ENCODE data around the gene ACTR6.

DNA sequence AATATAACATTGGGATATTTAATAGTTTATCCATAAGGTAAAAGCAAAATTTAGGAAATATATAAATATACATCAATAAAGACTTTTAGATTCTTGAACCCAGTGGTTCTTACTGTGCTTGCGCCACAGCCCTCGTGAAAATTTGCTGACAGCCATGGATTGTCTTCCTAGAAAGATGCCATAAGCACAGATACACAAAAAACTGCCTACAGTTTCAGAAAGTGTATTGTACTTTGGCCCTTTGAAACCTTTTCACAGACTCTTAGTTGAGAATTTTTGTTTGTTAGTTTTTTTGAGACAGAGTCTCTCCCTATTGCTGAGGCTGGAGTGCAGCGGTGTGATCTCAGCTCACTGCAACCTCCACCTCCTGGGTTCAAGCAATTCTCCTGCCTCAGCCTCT lies 38.2 kb downstream of the ACTR6 start:
- TF ChIP-seq, protein P1, sequence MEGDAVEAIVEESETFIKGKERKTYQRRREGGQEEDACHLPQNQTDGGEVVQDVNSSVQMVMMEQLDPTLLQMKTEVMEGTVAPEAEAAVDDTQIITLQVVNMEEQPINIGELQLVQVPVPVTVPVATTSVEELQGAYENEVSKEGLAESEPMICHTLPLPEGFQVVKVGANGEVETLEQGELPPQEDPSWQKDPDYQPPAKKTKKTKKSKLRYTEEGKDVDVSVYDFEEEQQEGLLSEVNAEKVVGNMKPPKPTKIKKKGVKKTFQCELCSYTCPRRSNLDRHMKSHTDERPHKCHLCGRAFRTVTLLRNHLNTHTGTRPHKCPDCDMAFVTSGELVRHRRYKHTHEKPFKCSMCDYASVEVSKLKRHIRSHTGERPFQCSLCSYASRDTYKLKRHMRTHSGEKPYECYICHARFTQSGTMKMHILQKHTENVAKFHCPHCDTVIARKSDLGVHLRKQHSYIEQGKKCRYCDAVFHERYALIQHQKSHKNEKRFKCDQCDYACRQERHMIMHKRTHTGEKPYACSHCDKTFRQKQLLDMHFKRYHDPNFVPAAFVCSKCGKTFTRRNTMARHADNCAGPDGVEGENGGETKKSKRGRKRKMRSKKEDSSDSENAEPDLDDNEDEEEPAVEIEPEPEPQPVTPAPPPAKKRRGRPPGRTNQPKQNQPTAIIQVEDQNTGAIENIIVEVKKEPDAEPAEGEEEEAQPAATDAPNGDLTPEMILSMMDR (IDR thresholded peaks at IDR 0.05 in 8 of 11, conservative IDR thresholded peaks at IDR 0.05 in 3 of 11), result no peak
- TF ChIP-seq POLR2A (IDR thresholded peaks at IDR 0.05), result no peak
